ENCODE measurements around the gene CD6.
"Not testable (repeated sequence)": the region's sequence is repeated elsewhere in the genome, so short reads cannot be mapped to it uniquely, and the experiment has no call there.

The CD6 gene

DNA sequence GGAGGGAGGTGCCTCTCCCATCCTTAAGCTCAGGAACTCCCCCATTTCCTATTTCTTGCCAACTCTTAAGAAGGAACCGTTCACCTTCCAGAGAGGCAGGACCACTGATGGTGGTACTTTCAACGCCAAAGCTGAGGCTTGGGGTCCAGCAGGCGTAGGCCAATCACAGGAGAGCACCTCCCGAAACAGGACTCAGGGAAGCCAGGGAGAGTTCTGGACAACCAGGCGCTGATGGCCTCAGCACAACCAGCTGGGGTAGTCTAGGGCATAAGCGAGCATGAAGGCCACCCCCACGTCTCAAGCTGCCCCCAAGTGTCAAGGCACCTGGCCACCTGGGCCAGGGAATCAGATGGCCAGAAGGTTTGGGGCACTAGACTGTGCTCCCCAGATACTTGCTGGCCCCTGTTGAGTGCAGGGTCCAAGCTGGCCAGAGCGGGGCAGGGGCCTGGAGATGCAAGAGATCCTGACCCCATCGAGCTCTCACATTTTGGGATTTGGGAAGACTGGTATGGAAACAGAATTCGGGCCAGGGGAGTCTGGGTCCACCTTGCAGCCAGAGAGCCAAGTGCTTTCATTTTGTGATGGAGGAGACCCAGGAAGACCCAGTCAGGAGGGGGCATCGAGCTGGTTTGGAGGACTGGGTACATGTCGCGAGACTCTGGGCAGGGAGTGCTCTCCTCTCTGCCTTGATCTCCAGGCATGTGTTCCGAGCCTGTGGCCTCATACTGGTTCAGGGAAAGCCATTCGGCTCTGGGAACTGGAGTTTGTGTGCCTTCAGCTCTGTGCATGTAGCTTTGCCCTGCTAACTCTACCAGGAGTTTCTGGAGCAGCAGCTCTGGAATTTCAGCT lies 926 bp downstream of the CD6 start:
- TF ChIP-seq HDGF (IDR thresholded peaks at IDR 0.05; ENCODE audit: borderline replicate concordance) (no peak), LEF1 (IDR thresholded peaks at IDR 0.05; ENCODE audit: borderline replicate concordance) (no peak), FOXA1 (IDR thresholded peaks at IDR 0.05) (no peak), ELF4 (IDR thresholded peaks at IDR 0.05) (no peak), TARDBP (IDR thresholded peaks at IDR 0.05) (no peak)
- TF ChIP-seq, protein P1, sequence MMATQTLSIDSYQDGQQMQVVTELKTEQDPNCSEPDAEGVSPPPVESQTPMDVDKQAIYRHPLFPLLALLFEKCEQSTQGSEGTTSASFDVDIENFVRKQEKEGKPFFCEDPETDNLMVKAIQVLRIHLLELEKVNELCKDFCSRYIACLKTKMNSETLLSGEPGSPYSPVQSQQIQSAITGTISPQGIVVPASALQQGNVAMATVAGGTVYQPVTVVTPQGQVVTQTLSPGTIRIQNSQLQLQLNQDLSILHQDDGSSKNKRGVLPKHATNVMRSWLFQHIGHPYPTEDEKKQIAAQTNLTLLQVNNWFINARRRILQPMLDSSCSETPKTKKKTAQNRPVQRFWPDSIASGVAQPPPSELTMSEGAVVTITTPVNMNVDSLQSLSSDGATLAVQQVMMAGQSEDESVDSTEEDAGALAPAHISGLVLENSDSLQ (IDR thresholded peaks at IDR 0.05): no peak
- ChIA-PET POLR2A (no interaction called here), CTCF (no interaction called here)
- no peak for DNase-seq (ENCODE audit: extremely low spot score)

DNA sequence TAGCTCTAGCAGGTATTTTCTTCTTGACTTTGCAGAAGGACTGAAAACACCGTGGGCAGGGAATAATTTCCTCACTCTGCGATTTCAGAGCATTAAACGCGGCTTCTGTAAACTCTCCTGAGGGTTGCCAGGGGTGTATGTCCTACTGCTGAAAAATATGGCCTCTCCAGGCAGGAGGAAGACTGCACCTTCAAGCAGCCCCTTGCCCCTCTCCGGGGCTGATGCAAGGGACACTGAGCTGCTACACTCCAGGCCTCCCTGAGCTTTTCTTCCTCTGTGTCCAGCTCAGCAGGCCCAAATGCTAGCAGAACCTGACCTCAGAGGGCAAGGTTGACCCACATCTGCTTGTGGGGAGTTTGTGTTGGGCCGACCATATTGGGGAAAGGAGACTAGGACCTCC lies 2.2 kb downstream of the CD6 start:
- CTCF ChIA-PET: no interaction called here
- TF ChIP-seq FOXM1 (IDR thresholded peaks at IDR 0.05; ENCODE audit: borderline replicate concordance): no peak
- TF ChIP-seq SUZ12 (IDR thresholded peaks at IDR 0.05): no peak
- TF ChIP-seq BHLHE40 (IDR thresholded peaks at IDR 0.05; ENCODE audit: borderline replicate concordance): no peak
- TF ChIP-seq L3MBTL2 (conservative IDR thresholded peaks at IDR 0.05): no peak
- no peak for TF ChIP-seq TARDBP (IDR thresholded peaks at IDR 0.05)
- TF ChIP-seq FOXK2 (IDR thresholded peaks at IDR 0.05): no peak
- POLR2A ChIA-PET: no interaction called here
- no peak for DNase-seq (ENCODE audit: extremely low spot score)

DNA sequence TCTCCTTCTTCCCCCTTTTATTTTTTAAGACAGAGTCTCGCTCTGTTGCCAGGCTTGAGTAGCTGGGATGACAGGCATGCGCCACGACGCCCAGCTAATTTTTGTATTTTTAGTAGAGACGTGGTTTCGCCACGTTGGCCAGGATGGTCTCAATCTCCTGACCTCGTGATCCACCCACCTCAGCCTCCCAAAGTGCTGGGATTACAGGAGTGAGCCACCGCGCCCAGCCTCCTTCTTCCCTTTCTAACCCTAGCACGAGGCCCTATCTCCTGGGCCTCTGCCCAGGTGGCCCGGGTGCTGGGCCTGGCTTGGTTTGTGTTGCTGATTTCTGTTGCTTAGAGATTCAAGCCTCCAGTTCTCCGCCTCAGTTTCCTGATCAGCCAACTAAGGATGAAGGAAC lies 2.8 kb downstream of the CD6 start:
- POLR2A ChIA-PET; DNase-seq (ENCODE audit: extremely low spot score): not testable (repeated sequence)
- CTCF ChIA-PET: interaction anchor here (0.6 to 0.7 kb wide), 2 partner anchors 13 to 281 kb away, joined by 3 read pairs; no protein-coding TSS in a partner anchor

DNA sequence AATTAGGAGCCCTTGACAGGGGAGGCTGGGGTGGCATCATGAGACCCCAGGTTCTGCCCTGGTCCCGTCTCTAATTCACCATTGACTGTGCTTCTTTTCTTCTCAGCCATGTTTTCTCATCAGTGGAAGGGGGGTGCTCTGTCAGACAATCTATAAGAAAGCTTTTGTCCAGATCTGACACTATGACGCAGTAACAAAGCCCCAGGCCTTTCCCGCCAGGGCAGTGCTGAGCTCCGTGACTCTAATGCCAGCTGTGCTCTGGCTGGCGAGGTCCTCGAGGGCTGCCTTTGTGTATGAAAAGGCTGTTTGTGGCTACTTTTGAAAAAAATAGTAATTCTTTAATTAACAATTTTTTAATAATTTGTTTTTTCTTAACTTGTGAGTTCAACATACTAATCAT lies 3.2 kb downstream of the CD6 start:
- CTCF ChIA-PET: interaction anchor here (0.6 to 0.7 kb wide), 2 partner anchors 12 to 280 kb away, joined by 3 read pairs; no protein-coding TSS in a partner anchor
- TF ChIP-seq TARDBP (IDR thresholded peaks at IDR 0.05): no peak
- no peak for TF ChIP-seq SP1 (IDR thresholded peaks at IDR 0.05)
- no peak for TF ChIP-seq CTBP1 (IDR thresholded peaks at IDR 0.05; ENCODE audit: borderline replicate concordance)
- TF ChIP-seq LEF1 (IDR thresholded peaks at IDR 0.05; ENCODE audit: borderline replicate concordance): no peak
- TF ChIP-seq ARNT (IDR thresholded peaks at IDR 0.05): no peak
- no peak for TF ChIP-seq HDGF (IDR thresholded peaks at IDR 0.05; ENCODE audit: borderline replicate concordance)
- TF ChIP-seq ELF4 (IDR thresholded peaks at IDR 0.05): no peak
- no peak for TF ChIP-seq ZNF384 (IDR thresholded peaks at IDR 0.05)
- TF ChIP-seq L3MBTL2 (conservative IDR thresholded peaks at IDR 0.05): no peak
- no peak for TF ChIP-seq SUZ12 (IDR thresholded peaks at IDR 0.05)
- no peak for TF ChIP-seq FOXA1 (IDR thresholded peaks at IDR 0.05)
- no peak for TF ChIP-seq FOXK2 (IDR thresholded peaks at IDR 0.05)
- TF ChIP-seq FOXM1 (IDR thresholded peaks at IDR 0.05; ENCODE audit: borderline replicate concordance): no peak
- TF ChIP-seq BHLHE40 (IDR thresholded peaks at IDR 0.05; ENCODE audit: borderline replicate concordance): no peak
- TF ChIP-seq NFRKB (IDR thresholded peaks at IDR 0.05): no peak
- no peak for DNase-seq (ENCODE audit: extremely low spot score)
- POLR2A ChIA-PET: no interaction called here

DNA sequence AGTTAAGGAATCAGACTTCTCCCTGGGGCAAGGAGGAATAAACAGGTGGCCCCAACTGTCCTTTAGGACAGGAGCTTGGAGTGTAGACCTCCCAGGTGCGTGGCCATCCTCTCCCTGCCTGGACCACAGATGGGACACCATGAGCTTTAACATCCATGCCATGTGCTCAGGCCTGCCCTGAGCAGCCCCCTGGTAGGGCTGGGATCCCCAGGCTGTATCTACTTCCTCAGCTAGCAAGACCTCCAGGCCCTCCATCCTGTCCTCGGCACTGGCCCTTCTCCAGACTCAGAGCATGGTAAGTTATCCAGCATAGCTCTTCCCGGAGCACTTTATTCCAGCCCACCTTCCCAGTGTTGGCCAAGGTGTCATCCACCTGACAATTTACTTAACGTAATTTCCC lies 5.7 kb downstream of the CD6 start:
- DNase-seq (ENCODE audit: extremely low spot score): no peak
- ChIA-PET CTCF (no interaction called here), POLR2A (no interaction called here)
- TF ChIP-seq L3MBTL2 (conservative IDR thresholded peaks at IDR 0.05) (no peak), SP1 (IDR thresholded peaks at IDR 0.05) (no peak)

DNA sequence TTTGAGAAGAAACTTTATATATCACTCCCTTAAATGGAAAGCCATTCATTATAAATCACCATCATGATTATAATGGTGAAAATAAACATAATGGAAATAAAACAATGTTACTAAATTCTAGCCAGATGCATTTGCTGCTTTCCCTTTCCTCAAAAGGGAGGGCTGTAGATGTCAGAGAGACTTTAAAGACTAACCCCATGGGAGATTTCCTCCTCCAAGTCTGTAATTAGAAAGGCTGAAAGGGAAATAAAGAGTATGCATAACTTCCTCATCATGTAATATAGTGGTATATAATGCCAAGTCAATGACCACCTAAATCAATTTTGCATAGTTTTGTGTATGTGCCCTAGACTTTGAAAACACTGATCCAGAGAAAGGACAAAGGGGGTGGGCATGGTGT lies 6.4 kb downstream of the CD6 start:
- TF ChIP-seq L3MBTL2 (conservative IDR thresholded peaks at IDR 0.05): no peak
- no peak for TF ChIP-seq FOXK2 (IDR thresholded peaks at IDR 0.05)
- TF ChIP-seq SUZ12 (IDR thresholded peaks at IDR 0.05): no peak
- no peak for TF ChIP-seq FOXM1 (IDR thresholded peaks at IDR 0.05; ENCODE audit: borderline replicate concordance)
- no peak for TF ChIP-seq ELF4 (IDR thresholded peaks at IDR 0.05)
- no peak for TF ChIP-seq ZNF384 (IDR thresholded peaks at IDR 0.05)
- TF ChIP-seq NFRKB (IDR thresholded peaks at IDR 0.05): no peak
- TF ChIP-seq CTBP1 (IDR thresholded peaks at IDR 0.05; ENCODE audit: borderline replicate concordance): no peak
- TF ChIP-seq LEF1 (IDR thresholded peaks at IDR 0.05; ENCODE audit: borderline replicate concordance): no peak
- no peak for TF ChIP-seq TARDBP (IDR thresholded peaks at IDR 0.05)
- TF ChIP-seq, protein P1 (IDR thresholded peaks at IDR 0.05): no peak
- no peak for DNase-seq (ENCODE audit: extremely low spot score)
- POLR2A ChIA-PET: no interaction called here
- CTCF ChIA-PET: no interaction called here

DNA sequence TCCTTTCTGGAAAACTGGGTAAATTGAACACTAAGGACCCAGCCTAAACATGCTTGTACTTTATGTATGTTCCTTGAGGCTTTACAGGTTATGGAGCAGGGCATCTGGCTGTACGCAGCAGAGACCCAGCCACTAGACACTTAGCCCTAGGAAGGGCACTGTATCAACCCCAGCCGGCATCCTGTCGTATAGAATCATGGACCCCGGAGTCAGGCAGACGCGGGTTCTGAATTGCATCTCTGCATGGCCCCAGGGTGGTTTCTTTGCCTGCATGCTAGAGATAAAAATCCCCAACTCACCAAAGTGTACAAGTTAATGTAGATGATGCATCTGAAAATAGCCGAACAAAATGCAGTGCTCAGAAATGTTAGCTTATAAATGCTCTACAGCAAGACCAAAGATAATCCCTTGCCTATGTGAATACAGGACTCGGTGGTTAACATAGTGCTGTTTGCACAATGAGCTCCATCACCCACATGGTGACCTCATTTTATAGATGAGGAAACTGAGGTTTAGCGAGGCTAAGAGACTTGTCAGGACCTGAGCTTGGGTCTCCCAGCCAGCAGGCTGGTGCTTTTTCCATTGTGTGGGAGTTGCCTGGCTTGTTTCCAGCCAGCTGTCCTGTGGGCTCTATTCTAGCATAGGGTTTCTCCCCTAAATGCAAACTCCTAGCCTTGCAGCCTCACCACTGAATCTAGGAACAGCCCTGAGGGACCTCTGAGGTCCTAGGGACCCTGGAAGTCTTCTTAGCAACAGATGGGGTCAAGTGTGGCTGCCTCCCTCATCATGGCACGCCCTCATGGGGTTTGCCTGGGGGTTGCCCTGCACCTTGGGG lies 7.3 kb downstream of the CD6 start:
- DNase-seq (ENCODE audit: extremely low spot score): no peak
- ChIA-PET POLR2A (no interaction called here), CTCF (no interaction called here)
- TF ChIP-seq LEF1 (IDR thresholded peaks at IDR 0.05; ENCODE audit: borderline replicate concordance) (no peak), CTBP1 (IDR thresholded peaks at IDR 0.05; ENCODE audit: borderline replicate concordance) (no peak), ARNT (IDR thresholded peaks at IDR 0.05) (no peak), BHLHE40 (IDR thresholded peaks at IDR 0.05; ENCODE audit: borderline replicate concordance) (no peak), SUZ12 (IDR thresholded peaks at IDR 0.05) (no peak), ELF4 (IDR thresholded peaks at IDR 0.05) (no peak), SP1 (IDR thresholded peaks at IDR 0.05) (no peak), FOXA1 (IDR thresholded peaks at IDR 0.05) (no peak), HDGF (IDR thresholded peaks at IDR 0.05; ENCODE audit: borderline replicate concordance) (no peak), FOXM1 (IDR thresholded peaks at IDR 0.05; ENCODE audit: borderline replicate concordance) (no peak), L3MBTL2 (conservative IDR thresholded peaks at IDR 0.05) (no peak), TARDBP (IDR thresholded peaks at IDR 0.05) (no peak), NFRKB (IDR thresholded peaks at IDR 0.05) (no peak), FOXK2 (IDR thresholded peaks at IDR 0.05) (no peak), ZNF384 (IDR thresholded peaks at IDR 0.05) (no peak)
- TF ChIP-seq, protein P1 (IDR thresholded peaks at IDR 0.05): no peak
